Colonic mucosa (tissue), 4 donors: ENCODE measurements around the gene FLACC1. TPM values are rescaled to one million over a fixed set of nuclear protein-coding genes. Genes with fewer than 3 reads are reported as not detected.
A peak's percentile ranks its signal among the peaks of the same experiment; 100 is the strongest.

Experiments
- DNase-seq: peaks from one replicate; pipeline ENCODE4 v3.0.0-alpha.2; 2020
- H3K27ac ChIP-seq: fragments of 200-600 bp; one replicate; pipeline ENCODE4 v1.8.0; 2021
- H3K27me3 ChIP-seq: fragments of 200-600 bp; one replicate; pipeline ENCODE4 v1.8.0; 2021
- H3K36me3 ChIP-seq: fragments of 200-600 bp; one replicate; pipeline ENCODE4 v1.8.0; 2021
- H3K4me1 ChIP-seq: fragments of 200-600 bp; one replicate; pipeline ENCODE4 v1.8.0; 2021; ENCODE audit warnings: mild to moderate bottlenecking
- H3K4me3 ChIP-seq: fragments of 200-600 bp; one replicate; pipeline ENCODE4 v1.8.0; 2021
- H3K9ac ChIP-seq, 2 donors: one replicate each; pipeline ENCODE4 v1.7.0; 2013; ENCODE audit warnings: control low read depth in 2 of 2, low read depth in 2 of 2, low read length in 2 of 2
- H3K9me3 ChIP-seq: fragments of 200-600 bp; one replicate; pipeline ENCODE4 v1.8.0; 2021
- CTCF ChIP-seq: fragments of 200-600 bp; IDR thresholded peaks from one replicate; pipeline ENCODE4 v1.8.0; 2022; ENCODE audit warnings: antibody characterized with exemption, mild to moderate bottlenecking
- intact Hi-C: fragments of 100-400 bp; cut with DNase I; formaldehyde crosslinking; loops from one replicate; pipeline ENCODE4 v1.14.1; 2022
- total RNA-seq, 2 donors: library from RNA; stranded (reverse); fragmentation: NEBNext Ultra II Directional in 1 of 2; extraction: Animal tissue kit (Norgen Biotek cat#: 25700) in 1 of 2; gene quantifications; one replicate each; pipeline ENCODE4 v1.2.1, GENCODE V29; 2021
- donor health status: healthy.
- donor health status: DM: no; HTN: no; CAD: no.
- donor health status: DM: no; HTN: no; CAD: no.

Gene FLACC1
- total RNA-seq, 2 donors from 2014 or later, result 0.32 to 2.1 TPM

GRCh38 chr2:201257381-201257955 lies 99.7 kb downstream of the FLACC1 start:
- TF ChIP-seq CTCF, result no peak
- H3K27ac ChIP-seq, result peak overlapping the region; percentile 93
- H3K4me3 ChIP-seq, result peak overlapping the region; percentile 45
- H3K4me1 ChIP-seq, result no peaks in the 10 kb centered on the region
- H3K36me3 ChIP-seq, result no peaks in the 10 kb centered on the region
- H3K27me3 ChIP-seq, result no peaks in the 10 kb centered on the region
- intact Hi-C loops, result no loop called here
- H3K9me3 ChIP-seq, result no peaks in the 10 kb centered on the region
- peak; percentile 71 for DNase-seq
- peak overlapping the region; percentile 79 to 92 for H3K9ac ChIP-seq

- H3K9ac ChIP-seq, result no peak overlapping the region
- no peak for DNase-seq
- H3K4me3 ChIP-seq, result no peak overlapping the region
- H3K27ac ChIP-seq, result no peak overlapping the region
- intact Hi-C loops, result no loop called here
- TF ChIP-seq CTCF, result no peak
- no peaks in the 10 kb centered on the region for H3K27me3 ChIP-seq
- no peaks in the 10 kb centered on the region for H3K4me1 ChIP-seq
- H3K9me3 ChIP-seq, result no peaks in the 10 kb centered on the region
- H3K36me3 ChIP-seq, result no peaks in the 10 kb centered on the region
These were observed 101.1 kb downstream of the FLACC1 start for GRCh38 chr2:201256082-201256481.

- Histone ChIP-seq H3K4me3 (no peak overlapping the region), H3K27me3 (no peaks in the 10 kb centered on the region), H3K4me1 (no peaks in the 10 kb centered on the region), H3K9me3 (no peaks in the 10 kb centered on the region), H3K9ac (no peak overlapping the region), H3K27ac (no peak overlapping the region), H3K36me3 (no peaks in the 10 kb centered on the region)
- no peak for TF ChIP-seq CTCF
- intact Hi-C loops, result no loop called here
- DNase-seq, result no peak
These were observed 101.6 kb downstream of the FLACC1 start for GRCh38 chr2:201255408-201256033.

- Histone ChIP-seq H3K27me3 (no peaks in the 10 kb centered on the region), H3K9ac (peak overlapping the region in 1 of 2 donors; percentile 29), H3K4me1 (no peaks in the 10 kb centered on the region), H3K27ac (no peak overlapping the region), H3K36me3 (no peaks in the 10 kb centered on the region), H3K9me3 (no peaks in the 10 kb centered on the region), H3K4me3 (no peak overlapping the region)
- TF ChIP-seq CTCF, result no peak
- intact Hi-C loops, result no loop called here
- DNase-seq, result peak; percentile 63
These were observed 102.9 kb downstream of the FLACC1 start for GRCh38 chr2:201254081-201254730.

- no peak overlapping the region for H3K27ac ChIP-seq
- intact Hi-C loops, result no loop called here
- no peak overlapping the region for H3K4me3 ChIP-seq
- H3K4me1 ChIP-seq, result no peaks in the 10 kb centered on the region
- H3K27me3 ChIP-seq, result no peaks in the 10 kb centered on the region
- no peak for TF ChIP-seq CTCF
- no peak overlapping the region for H3K9ac ChIP-seq
- no peaks in the 10 kb centered on the region for H3K36me3 ChIP-seq
- H3K9me3 ChIP-seq, result no peaks in the 10 kb centered on the region
- DNase-seq, result no peak
These were observed 106.4 kb downstream of the FLACC1 start for GRCh38 chr2:201250741-201251140.
